HepG2 (cell line): ENCODE data around the gene OGFOD3. TPM values are rescaled to one million over a fixed set of nuclear protein-coding genes. Genes with fewer than 3 reads are reported as not detected.

Experiments
- DNMT3B ChIP-seq: conservative IDR thresholded peaks from 2 replicates; pipeline ENCODE4 v1.6.1; 2016; ENCODE audit warnings: missing biosample characterization, control low read depth
- HNF1B ChIP-seq: sonication (generic); formaldehyde crosslinking; IDR thresholded peaks from 2 replicates; pipeline ENCODE4 v1.5.1; 2020; ENCODE audit warnings: mild to moderate bottlenecking, moderate library complexity, missing genetic modification reagents
- HNRNPL ChIP-seq: fragments of 200-400 bp; formaldehyde crosslinking; IDR thresholded peaks from 2 replicates; pipeline ENCODE4 v1.6.1; 2017; ENCODE audit warnings: mild to moderate bottlenecking, low read depth, low read length
- MAX ChIP-seq: IDR thresholded peaks from 2 replicates; pipeline ENCODE4 v1.6.1; 2012; ENCODE audit warnings: inconsistent platforms
- MBD4 ChIP-seq: IDR thresholded peaks from 2 replicates; pipeline ENCODE4 v1.6.1; 2012; ENCODE audit warnings: low read length, inconsistent platforms, borderline replicate concordance
- MTF1 ChIP-seq: sonication (generic); formaldehyde crosslinking; IDR thresholded peaks from 2 replicates; pipeline ENCODE4 v1.5.0; 2020; ENCODE audit warnings: missing genetic modification reagents
- NAIF1 ChIP-seq: sonication (generic); formaldehyde crosslinking; IDR thresholded peaks from 2 replicates; pipeline ENCODE4 v1.5.0; 2020; ENCODE audit warnings: mild to moderate bottlenecking, missing genetic modification reagents, borderline replicate concordance
- NFYB ChIP-seq: sonication (generic); formaldehyde crosslinking; IDR thresholded peaks from 2 replicates; pipeline ENCODE4 v1.4.0; 2020; ENCODE audit warnings: missing genetic modification reagents
- PBX3 ChIP-seq: sonication (generic); formaldehyde crosslinking; IDR thresholded peaks from 2 replicates; pipeline ENCODE4 v1.8.1; 2023; ENCODE audit warnings: missing genetic modification reagents, inconsistent platforms, borderline replicate concordance
- PRMT3 ChIP-seq: sonication (generic); formaldehyde crosslinking; IDR thresholded peaks from 2 replicates; pipeline ENCODE4 v1.8.1; 2022; ENCODE audit warnings: low read depth, mild to moderate bottlenecking, moderate library complexity, missing genetic modification reagents, borderline replicate concordance
- RFXAP ChIP-seq: sonication (generic); formaldehyde crosslinking; IDR thresholded peaks from 2 replicates; pipeline ENCODE4 v1.4.0; 2020; ENCODE audit warnings: missing genetic modification reagents, borderline replicate concordance
- SIN3A ChIP-seq: IDR thresholded peaks from 2 replicates; pipeline ENCODE4 v1.6.1; 2011; ENCODE audit warnings: low read depth, mild to moderate bottlenecking, control low read depth, low read length, borderline replicate concordance
- THAP11 ChIP-seq: IDR thresholded peaks from 2 replicates; pipeline ENCODE4 v1.6.1; 2016; ENCODE audit warnings: missing biosample characterization, missing genetic modification reagents
- ZBTB34 ChIP-seq: sonication (generic); formaldehyde crosslinking; IDR thresholded peaks from 2 replicates; pipeline ENCODE4 v1.8.0; 2022; ENCODE audit warnings: mild to moderate bottlenecking, missing genetic modification reagents
- ZNF17 ChIP-seq: sonication (generic); formaldehyde crosslinking; IDR thresholded peaks from 2 replicates; pipeline ENCODE4 v1.5.0; 2020; ENCODE audit warnings: mild to moderate bottlenecking, missing genetic modification reagents
- ZNF512B ChIP-seq: sonication (generic); formaldehyde crosslinking; IDR thresholded peaks from 2 replicates; pipeline ENCODE4 v1.5.1; 2020; ENCODE audit warnings: missing genetic modification reagents, mild to moderate bottlenecking, borderline replicate concordance
- ZNF773 ChIP-seq: sonication (generic); formaldehyde crosslinking; IDR thresholded peaks from 2 replicates; pipeline ENCODE4 v1.4.0; 2020; ENCODE audit warnings: missing genetic modification reagents, borderline replicate concordance
- polyA plus RNA-seq, 8 experiments: library from polyadenylated mRNA; depleted of rRNA in 3 of 8; stranded (reverse) in 7 of 8; unstranded in 1 of 8; fragments of >200 nt; fragmentation: Illumina TruSeq in 4 of 8; extraction: Trizol in 4 of 8; gene quantifications; 2 replicates each; pipeline versions ENCODE4 v1.2.1 to v1.2.3, GENCODE V29; 2011 to 2016; ENCODE audit warnings: low read depth in 4 of 8, missing spikeins in 1 of 8, mixed read lengths in 1 of 8; ENCODE audit not compliant: insufficient read depth in 1 of 8
- total RNA-seq, 5 experiments: library from RNA; depleted of rRNA; stranded (reverse); fragments of >200 nt; fragmentation: Illumina TruSeq; extraction: Trizol; gene quantifications; 2 replicates each; pipeline ENCODE4 v1.2.3, GENCODE V29; 2016; ENCODE audit warnings: low read depth in 1 of 5

Gene OGFOD3
- total and polyA plus RNA-seq, 2 of the 13 experiments (the other 11 are each of a cell fraction or from before 2014, with no cell fraction given): 40.0 to 42.1 TPM

- TF ChIP-seq THAP11 (CRISPR knock-in tag) (peak; percentile 86; the same call in 1 of the 2 replicates), NFYB (CRISPR knock-in tag) (peak; percentile 97), PBX3 (0 out of 2 replicates have a peak, but pooled peaks have one; percentile 56), ZNF773 (CRISPR knock-in tag) (peak; percentile 87; the same call in 1 of the 2 replicates), PRMT3 (no peak), HNF1B (CRISPR knock-in tag) (peak; percentile 85), RFXAP (CRISPR knock-in tag) (peak; percentile 86; the same call in 1 of the 2 replicates), DNMT3B (CRISPR knock-in tag) (0 out of 2 replicates have a peak, but pooled peaks have one; percentile 10), MBD4 (no peak), ZBTB34 (CRISPR knock-in tag) (peak; percentile 76; the same call in 1 of the 2 replicates), NAIF1 (CRISPR knock-in tag) (peak; percentile 72; the same call in 1 of the 2 replicates), MAX (peak; percentile 68), HNRNPL (peak; percentile 73; the same call in 1 of the 2 replicates), ZNF17 (CRISPR knock-in tag) (no peak), ZNF512B (CRISPR knock-in tag) (no peak), SIN3A (peak; percentile 86; the same call in 1 of the 2 replicates), MTF1 (CRISPR knock-in tag) (0 out of 2 replicates have a peak, but pooled peaks have one; percentile 27)
Observed at GRCh38 chr17:82458179-82458884, 39.9 kb upstream of the OGFOD3 start, which contains the start of gene NARF (continued).
